ENCODE results near the gene HRH1. TPM values are rescaled to one million over a fixed set of nuclear protein-coding genes. Genes with fewer than 3 reads are reported as not detected.

Gene HRH1
- total RNA-seq, 1 donor from 2014 or later: 0.31 TPM

- no peak for DNase-seq (ENCODE audit: low spot score in 2 of 2, unreplicated experiment in 2 of 2)
- peaks cover 8% of the 10 kb centered on the region for H3K27me3 Mint-ChIP-seq (ENCODE audit: low read depth)
- no peak overlapping the region for H3K4me3 Mint-ChIP-seq
These were observed 70.6 kb downstream of the HRH1 start for GRCh38 chr3:11224870-11225229.

DNA sequence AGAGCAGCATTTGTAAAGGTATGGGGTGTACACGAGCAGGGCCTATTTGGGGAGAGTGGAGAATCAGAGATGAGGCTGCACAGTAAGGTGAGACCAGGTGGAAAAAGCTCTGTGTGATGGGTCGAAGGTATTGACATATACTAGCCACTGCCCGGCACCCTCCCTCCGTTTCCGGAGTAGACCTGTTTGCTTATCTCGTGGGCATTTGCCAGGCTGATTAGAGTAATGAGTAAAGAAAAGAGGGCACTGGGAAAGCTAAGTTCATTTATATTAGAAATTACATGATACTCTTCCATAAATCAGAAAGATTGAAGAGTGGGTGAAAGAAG, 71.7 kb downstream of the HRH1 start:
- TF ChIP-seq, protein P1, sequence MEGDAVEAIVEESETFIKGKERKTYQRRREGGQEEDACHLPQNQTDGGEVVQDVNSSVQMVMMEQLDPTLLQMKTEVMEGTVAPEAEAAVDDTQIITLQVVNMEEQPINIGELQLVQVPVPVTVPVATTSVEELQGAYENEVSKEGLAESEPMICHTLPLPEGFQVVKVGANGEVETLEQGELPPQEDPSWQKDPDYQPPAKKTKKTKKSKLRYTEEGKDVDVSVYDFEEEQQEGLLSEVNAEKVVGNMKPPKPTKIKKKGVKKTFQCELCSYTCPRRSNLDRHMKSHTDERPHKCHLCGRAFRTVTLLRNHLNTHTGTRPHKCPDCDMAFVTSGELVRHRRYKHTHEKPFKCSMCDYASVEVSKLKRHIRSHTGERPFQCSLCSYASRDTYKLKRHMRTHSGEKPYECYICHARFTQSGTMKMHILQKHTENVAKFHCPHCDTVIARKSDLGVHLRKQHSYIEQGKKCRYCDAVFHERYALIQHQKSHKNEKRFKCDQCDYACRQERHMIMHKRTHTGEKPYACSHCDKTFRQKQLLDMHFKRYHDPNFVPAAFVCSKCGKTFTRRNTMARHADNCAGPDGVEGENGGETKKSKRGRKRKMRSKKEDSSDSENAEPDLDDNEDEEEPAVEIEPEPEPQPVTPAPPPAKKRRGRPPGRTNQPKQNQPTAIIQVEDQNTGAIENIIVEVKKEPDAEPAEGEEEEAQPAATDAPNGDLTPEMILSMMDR (IDR thresholded peaks at IDR 0.05; ENCODE audit: unreplicated experiment): no peak
- Mint-ChIP-seq H3K36me3 (no peaks in the 10 kb centered on the region), H3K9me3 (no peaks in the 10 kb centered on the region), H3K4me1 (no peaks in the 10 kb centered on the region), H3K27me3 (ENCODE audit: low read depth) (peaks cover 10% of the 10 kb centered on the region), H3K4me3 (no peak overlapping the region), H3K27ac (no peak overlapping the region)
- no peak for DNase-seq (ENCODE audit: low spot score in 2 of 2, unreplicated experiment in 2 of 2)

More at GRCh38 chr3:11224870-11225229, 70.6 kb downstream of the HRH1 start:
- Mint-ChIP-seq H3K9me3 (no peaks in the 10 kb centered on the region), H3K27ac (no peak overlapping the region), H3K4me1 (no peaks in the 10 kb centered on the region), H3K36me3 (no peaks in the 10 kb centered on the region)
- TF ChIP-seq, protein P1 (IDR thresholded peaks at IDR 0.05; ENCODE audit: unreplicated experiment): no peak

DNA sequence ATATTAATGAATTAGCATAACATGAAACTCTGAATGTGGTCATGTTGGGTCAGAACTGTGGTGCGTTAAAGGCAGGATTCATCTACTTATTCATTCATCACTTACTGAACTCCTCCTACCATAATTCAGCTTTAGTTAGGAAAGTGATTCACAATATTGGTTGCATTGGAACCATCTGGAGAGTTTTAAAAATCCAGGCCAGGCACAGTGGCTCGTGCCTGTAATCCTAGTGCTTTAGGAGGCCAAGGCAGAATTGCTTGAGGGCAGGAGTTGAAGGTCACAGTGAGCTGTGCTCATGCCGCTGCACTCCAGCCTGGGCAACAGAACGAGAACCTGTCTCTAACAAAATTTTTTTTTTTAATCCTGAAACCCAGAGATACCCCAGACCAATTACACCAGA, 73.7 kb downstream of the HRH1 start:
- no peaks in the 10 kb centered on the region for H3K9me3 Mint-ChIP-seq
- no peak overlapping the region for H3K4me3 Mint-ChIP-seq
- no peaks in the 10 kb centered on the region for H3K4me1 Mint-ChIP-seq
- no peaks in the 10 kb centered on the region for H3K36me3 Mint-ChIP-seq
- TF ChIP-seq, protein P1 (IDR thresholded peaks at IDR 0.05; ENCODE audit: unreplicated experiment): no peak
- DNase-seq (ENCODE audit: low spot score in 2 of 2, unreplicated experiment in 2 of 2): no peak
- no peak overlapping the region for H3K27ac Mint-ChIP-seq
- peaks cover 19% of the 10 kb centered on the region for H3K27me3 Mint-ChIP-seq (ENCODE audit: low read depth)

DNA sequence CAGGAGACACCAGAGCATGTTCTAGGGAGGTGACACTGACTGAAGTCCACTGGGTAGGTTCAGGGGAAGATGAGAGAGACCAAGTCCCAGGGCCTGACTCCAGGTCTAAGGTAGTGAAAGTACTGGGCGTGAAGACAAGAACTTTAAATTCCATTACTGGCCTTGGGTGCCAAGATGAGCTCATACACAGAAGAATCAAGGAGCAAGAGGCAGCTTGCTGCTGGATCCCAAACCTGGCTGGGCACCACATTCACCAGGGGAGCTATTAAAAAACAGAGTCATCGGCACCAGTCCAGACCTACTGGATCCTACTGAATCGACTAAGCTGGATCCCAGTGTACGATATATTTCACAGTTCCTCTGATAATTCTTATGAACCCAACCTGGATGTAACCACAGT, 75.8 kb downstream of the HRH1 start:
- no peaks in the 10 kb centered on the region for H3K9me3 Mint-ChIP-seq
- TF ChIP-seq, protein P1 (IDR thresholded peaks at IDR 0.05; ENCODE audit: unreplicated experiment): no peak
- no peak overlapping the region for H3K4me3 Mint-ChIP-seq
- peaks cover 31% of the 10 kb centered on the region for H3K27me3 Mint-ChIP-seq (ENCODE audit: low read depth)
- no peak overlapping the region for H3K27ac Mint-ChIP-seq
- no peak for DNase-seq (ENCODE audit: low spot score in 2 of 2, unreplicated experiment in 2 of 2)
- H3K4me1 Mint-ChIP-seq: no peaks in the 10 kb centered on the region
- H3K36me3 Mint-ChIP-seq: no peaks in the 10 kb centered on the region

GRCh38 chr3:11230832-11231231, 76.5 kb downstream of the HRH1 start:
- Mint-ChIP-seq H3K27ac (no peak overlapping the region), H3K27me3 (ENCODE audit: low read depth) (peaks cover 32% of the 10 kb centered on the region), H3K4me1 (no peaks in the 10 kb centered on the region), H3K4me3 (no peak overlapping the region), H3K9me3 (no peaks in the 10 kb centered on the region), H3K36me3 (no peaks in the 10 kb centered on the region)
- TF ChIP-seq, protein P1 (IDR thresholded peaks at IDR 0.05; ENCODE audit: unreplicated experiment): no peak
- no peak for DNase-seq (ENCODE audit: low spot score in 2 of 2, unreplicated experiment in 2 of 2)

DNA sequence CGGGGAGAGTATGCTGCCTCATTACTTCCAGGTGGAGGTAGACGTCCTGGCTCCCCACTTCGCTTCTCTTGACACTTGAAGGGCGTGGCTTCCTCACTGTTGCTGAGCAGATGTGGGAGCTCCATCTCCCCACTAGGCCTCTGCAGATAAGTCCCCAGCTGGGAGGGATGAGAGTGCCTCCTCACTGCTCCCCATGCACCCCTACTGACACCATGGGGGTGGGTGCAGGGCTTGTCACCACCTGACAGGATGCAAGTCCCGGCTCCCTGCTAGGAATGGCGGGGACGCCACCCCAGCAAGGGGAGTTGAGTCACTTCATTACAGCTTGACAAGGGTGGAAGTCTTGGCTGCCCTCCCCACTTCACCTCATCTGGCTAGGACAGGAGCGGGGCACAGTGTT, 81.1 kb downstream of the HRH1 start:
- TF ChIP-seq, protein P1 (IDR thresholded peaks at IDR 0.05; ENCODE audit: unreplicated experiment): no peak
- H3K27ac Mint-ChIP-seq: no peak overlapping the region
- DNase-seq (ENCODE audit: low spot score in 2 of 2, unreplicated experiment in 2 of 2): no peak

More for the DNA sequence above, 81.1 kb downstream of the HRH1 start:
- Mint-ChIP-seq H3K36me3 (no peaks in the 10 kb centered on the region), H3K9me3 (peaks cover 12% of the 10 kb centered on the region), H3K4me3 (no peak overlapping the region), H3K4me1 (peaks cover 3% of the 10 kb centered on the region), H3K27me3 (ENCODE audit: low read depth) (peaks cover 29% of the 10 kb centered on the region)

Data from mesothelial cell of epicardium (in vitro differentiated cells).